ENCODE results near the gene PRELID1.

GRCh38 chr5:177311723-177312648, 8.4 kb downstream of the PRELID1 start, which contains the start of gene MXD3:
- TF ChIP-seq CTCF (IDR thresholded peaks at IDR 0.05; ENCODE audit: insufficient read depth, low read depth, low read length) (no peak), EZH2 (IDR thresholded peaks at IDR 0.05; ENCODE audit: insufficient read depth, low read length) (no peak)

All from astrocyte (in vitro differentiated cells and primary cell).